Measurements from ENCODE around the gene PDLIM5.

GRCh38 chr4:94610145-94610544 is 158.4 kb downstream of the PDLIM5 start:
- TF ChIP-seq PATZ1 (CRISPR knock-in tag; IDR thresholded peaks at IDR 0.05; ENCODE audit: borderline replicate concordance) (no peak), TOX (CRISPR knock-in tag; IDR thresholded peaks at IDR 0.05; ENCODE audit: borderline replicate concordance) (no peak), ISL1 (CRISPR knock-in tag; IDR thresholded peaks at IDR 0.05) (no peak), ZFP30 (CRISPR knock-in tag; IDR thresholded peaks at IDR 0.05) (no peak), TSHZ2 (CRISPR knock-in tag; IDR thresholded peaks at IDR 0.05) (no peak), SNAI2 (CRISPR knock-in tag; IDR thresholded peaks at IDR 0.05) (no peak), ZNF70 (CRISPR knock-in tag; IDR thresholded peaks at IDR 0.05) (no peak), PPARA (CRISPR knock-in tag; IDR thresholded peaks at IDR 0.05; ENCODE audit: borderline replicate concordance) (no peak)

All from SK-N-SH treated with all-trans-retinoic acid at 6 μM for 48 hours (cell line).